ENCODE data around the gene BTN1A1.

- TF ChIP-seq CTCF (IDR thresholded peaks at IDR 0.05) (no peak), POLR2A (IDR thresholded peaks at IDR 0.05) (no peak)
Observed at GRCh38 chr6:26552205-26552604, 52.1 kb downstream of the BTN1A1 start.

Data from prostate gland (tissue), 2 donors.